ENCODE results near the gene NFILZ.
A peak's percentile ranks its signal among the peaks of the same experiment; 100 is the strongest.

NFILZ gene

DNA sequence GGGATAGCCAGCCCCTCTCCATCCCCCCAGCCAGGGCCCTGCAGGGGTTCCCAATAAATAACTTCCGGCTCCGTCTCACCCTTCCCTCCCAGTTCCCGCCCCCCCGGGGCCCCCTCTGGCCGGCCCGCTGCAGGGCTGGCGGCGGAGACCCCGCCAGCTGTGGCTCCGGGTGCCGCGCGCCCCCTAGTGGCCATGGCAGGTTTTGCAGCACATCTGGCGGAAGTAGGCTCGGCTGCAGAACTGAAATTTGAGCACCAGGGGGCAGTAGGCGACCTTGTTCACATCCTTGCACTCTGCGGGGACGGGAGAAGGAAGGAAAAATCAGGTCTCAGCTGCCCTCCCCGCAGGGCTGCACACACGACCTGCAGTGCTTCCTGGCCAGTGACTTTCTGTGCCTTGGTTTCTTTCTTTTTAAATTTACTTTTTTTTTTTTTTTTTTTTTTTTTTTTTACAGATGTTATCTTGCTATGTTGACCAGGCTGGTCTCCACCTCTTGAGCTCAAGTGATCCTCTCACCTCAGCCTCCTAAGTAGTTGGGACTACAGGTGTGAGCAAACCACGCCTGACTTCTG, 49.6 kb upstream of the NFILZ start (continued):
- TF ChIP-seq ZNF23 (tag by site-specific recombination; IDR thresholded peaks at IDR 0.05; ENCODE audit: borderline replicate concordance) (no peak), IKZF3 (tag by site-specific recombination; IDR thresholded peaks at IDR 0.05) (peak; percentile 81), ZNF560 (tag by site-specific recombination; IDR thresholded peaks at IDR 0.05; ENCODE audit: borderline replicate concordance) (no peak), HOXC10 (CRISPR knock-in tag; IDR thresholded peaks at IDR 0.05) (no peak)
- TF ChIP-seq, protein P1, sequence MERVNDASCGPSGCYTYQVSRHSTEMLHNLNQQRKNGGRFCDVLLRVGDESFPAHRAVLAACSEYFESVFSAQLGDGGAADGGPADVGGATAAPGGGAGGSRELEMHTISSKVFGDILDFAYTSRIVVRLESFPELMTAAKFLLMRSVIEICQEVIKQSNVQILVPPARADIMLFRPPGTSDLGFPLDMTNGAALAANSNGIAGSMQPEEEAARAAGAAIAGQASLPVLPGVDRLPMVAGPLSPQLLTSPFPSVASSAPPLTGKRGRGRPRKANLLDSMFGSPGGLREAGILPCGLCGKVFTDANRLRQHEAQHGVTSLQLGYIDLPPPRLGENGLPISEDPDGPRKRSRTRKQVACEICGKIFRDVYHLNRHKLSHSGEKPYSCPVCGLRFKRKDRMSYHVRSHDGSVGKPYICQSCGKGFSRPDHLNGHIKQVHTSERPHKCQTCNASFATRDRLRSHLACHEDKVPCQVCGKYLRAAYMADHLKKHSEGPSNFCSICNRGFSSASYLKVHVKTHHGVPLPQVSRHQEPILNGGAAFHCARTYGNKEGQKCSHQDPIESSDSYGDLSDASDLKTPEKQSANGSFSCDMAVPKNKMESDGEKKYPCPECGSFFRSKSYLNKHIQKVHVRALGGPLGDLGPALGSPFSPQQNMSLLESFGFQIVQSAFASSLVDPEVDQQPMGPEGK (tag by site-specific recombination; IDR thresholded peaks at IDR 0.05) = peak; percentile 71
- TF ChIP-seq, protein P2, sequence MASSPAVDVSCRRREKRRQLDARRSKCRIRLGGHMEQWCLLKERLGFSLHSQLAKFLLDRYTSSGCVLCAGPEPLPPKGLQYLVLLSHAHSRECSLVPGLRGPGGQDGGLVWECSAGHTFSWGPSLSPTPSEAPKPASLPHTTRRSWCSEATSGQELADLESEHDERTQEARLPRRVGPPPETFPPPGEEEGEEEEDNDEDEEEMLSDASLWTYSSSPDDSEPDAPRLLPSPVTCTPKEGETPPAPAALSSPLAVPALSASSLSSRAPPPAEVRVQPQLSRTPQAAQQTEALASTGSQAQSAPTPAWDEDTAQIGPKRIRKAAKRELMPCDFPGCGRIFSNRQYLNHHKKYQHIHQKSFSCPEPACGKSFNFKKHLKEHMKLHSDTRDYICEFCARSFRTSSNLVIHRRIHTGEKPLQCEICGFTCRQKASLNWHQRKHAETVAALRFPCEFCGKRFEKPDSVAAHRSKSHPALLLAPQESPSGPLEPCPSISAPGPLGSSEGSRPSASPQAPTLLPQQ (tag by site-specific recombination; IDR thresholded peaks at IDR 0.05) = peak; percentile 52

DNA sequence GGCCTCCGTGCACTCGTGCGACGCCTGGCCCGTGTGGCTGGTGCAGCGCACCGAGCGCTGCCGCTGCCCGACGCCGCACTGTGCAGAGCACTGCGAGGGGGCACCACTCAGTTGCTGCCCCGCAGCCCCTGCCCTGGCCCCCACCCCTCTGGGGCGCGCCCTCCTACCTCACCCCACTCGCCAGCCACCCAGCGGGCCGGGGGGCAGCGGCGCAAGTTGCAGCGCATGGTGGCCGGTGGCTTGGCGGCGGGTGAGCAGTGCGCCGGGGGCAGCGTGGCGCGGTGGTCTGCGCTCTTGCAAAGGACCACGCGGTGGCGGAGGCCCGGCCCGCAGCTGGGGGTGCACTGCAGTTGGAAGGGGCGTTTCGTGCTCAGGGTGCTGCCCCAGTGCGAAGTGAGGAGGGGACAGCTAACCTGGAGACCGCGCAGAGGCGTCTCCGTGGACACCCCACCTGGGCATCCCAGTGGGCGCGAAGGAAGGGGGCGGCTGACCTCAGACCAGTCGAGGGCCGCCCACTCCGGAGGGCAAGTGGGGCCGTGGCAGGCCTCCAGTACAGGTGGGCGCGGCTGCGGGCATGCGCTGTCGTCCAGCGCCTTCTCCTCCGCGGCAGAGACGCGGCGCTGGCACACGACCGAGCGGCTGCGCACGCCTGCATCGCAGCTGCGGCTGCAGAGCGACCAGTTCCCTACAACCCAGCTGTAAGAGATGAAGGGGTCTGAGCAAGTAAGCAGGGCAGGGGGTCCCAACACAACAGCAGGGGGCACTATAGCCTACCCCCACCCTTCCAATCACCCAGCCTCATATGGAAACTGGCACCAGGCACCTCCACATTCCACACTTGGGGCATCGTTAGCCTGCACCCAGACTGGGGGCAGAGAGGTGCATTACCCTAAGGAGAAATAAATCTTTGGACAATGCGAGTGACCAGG, 45.2 kb upstream of the NFILZ start:
- TF ChIP-seq MYNN (tag by site-specific recombination; IDR thresholded peaks at IDR 0.05; ENCODE audit: borderline replicate concordance) (no peak), ZNF184 (tag by site-specific recombination; IDR thresholded peaks at IDR 0.05) (no peak), SALL2 (tag by site-specific recombination; IDR thresholded peaks at IDR 0.05; ENCODE audit: borderline replicate concordance) (no peak), ZBTB1 (tag by site-specific recombination; IDR thresholded peaks at IDR 0.05) (no peak)
- TF ChIP-seq, protein P3, sequence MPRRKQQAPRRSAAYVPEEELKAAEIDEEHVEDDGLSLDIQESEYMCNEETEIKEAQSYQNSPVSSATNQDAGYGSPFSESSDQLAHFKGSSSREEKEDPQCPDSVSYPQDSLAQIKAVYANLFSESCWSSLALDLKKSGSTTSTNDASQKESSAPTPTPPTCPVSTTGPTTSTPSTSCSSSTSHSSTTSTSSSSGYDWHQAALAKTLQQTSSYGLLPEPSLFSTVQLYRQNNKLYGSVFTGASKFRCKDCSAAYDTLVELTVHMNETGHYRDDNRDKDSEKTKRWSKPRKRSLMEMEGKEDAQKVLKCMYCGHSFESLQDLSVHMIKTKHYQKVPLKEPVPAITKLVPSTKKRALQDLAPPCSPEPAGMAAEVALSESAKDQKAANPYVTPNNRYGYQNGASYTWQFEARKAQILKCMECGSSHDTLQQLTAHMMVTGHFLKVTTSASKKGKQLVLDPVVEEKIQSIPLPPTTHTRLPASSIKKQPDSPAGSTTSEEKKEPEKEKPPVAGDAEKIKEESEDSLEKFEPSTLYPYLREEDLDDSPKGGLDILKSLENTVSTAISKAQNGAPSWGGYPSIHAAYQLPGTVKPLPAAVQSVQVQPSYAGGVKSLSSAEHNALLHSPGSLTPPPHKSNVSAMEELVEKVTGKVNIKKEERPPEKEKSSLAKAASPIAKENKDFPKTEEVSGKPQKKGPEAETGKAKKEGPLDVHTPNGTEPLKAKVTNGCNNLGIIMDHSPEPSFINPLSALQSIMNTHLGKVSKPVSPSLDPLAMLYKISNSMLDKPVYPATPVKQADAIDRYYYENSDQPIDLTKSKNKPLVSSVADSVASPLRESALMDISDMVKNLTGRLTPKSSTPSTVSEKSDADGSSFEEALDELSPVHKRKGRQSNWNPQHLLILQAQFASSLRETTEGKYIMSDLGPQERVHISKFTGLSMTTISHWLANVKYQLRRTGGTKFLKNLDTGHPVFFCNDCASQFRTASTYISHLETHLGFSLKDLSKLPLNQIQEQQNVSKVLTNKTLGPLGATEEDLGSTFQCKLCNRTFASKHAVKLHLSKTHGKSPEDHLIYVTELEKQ (tag by site-specific recombination; IDR thresholded peaks at IDR 0.05; ENCODE audit: borderline replicate concordance) = no peak
- TF ChIP-seq, protein P4, sequence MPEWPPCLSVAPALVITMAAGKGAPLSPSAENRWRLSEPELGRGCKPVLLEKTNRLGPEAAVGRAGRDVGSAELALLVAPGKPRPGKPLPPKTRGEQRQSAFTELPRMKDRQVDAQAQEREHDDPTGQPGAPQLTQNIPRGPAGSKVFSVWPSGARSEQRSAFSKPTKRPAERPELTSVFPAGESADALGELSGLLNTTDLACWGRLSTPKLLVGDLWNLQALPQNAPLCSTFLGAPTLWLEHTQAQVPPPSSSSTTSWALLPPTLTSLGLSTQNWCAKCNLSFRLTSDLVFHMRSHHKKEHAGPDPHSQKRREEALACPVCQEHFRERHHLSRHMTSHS (tag by site-specific recombination; IDR thresholded peaks at IDR 0.05) = no peak
- Histone ChIP-seq H3K27ac (ENCODE audit: extremely low read depth, low read depth, low read length) (no peak overlapping the region), H3K4me1 (ENCODE audit: control insufficient read depth, insufficient read depth, low read length) (no peaks in the 10 kb centered on the region), H3K9me3 (ENCODE audit: control insufficient read depth, insufficient read depth, low read depth, low read length) (no peaks in the 10 kb centered on the region), H3K4me3 (ENCODE audit: low read depth, low read length) (no peak overlapping the region), H3K36me3 (ENCODE audit: control insufficient read depth in 2 of 2, insufficient read depth in 1 of 2, low read length in 2 of 2) (no peaks in the 10 kb centered on the region)
- POLR2A ChIA-PET = no interaction called here
- CTCF ChIA-PET = interaction anchor here (0.5 to 6.8 kb wide), 9 partner anchors 6 to 950 kb away, joined by 3 to 60 read pairs (median 4); partner anchors contain the start of gene MYO1F

Data from HEK293 (cell line).